Fibroblast of lung (primary cell): ENCODE measurements around the gene RPUSD4. TPM values are rescaled to one million over a fixed set of nuclear protein-coding genes. Genes with fewer than 3 reads are reported as not detected.

Experiments used
- DNase-seq, 2 donors: peaks; one replicate each; pipeline versions ENCODE4 v3.0.0 to v3.0.0-alpha.2; 2010; ENCODE audit warnings: low read depth in 2 of 2
- H2AFZ ChIP-seq: 2 replicates; pipeline ENCODE4 v1.5.1; 2012; ENCODE audit warnings: low read length, control low read depth, inconsistent platforms
- H3K27ac ChIP-seq: 2 replicates; pipeline ENCODE4 v1.5.1; 2011; ENCODE audit warnings: low read length, control low read depth; ENCODE audit not compliant: insufficient read depth
- H3K27me3 ChIP-seq: 2 replicates; pipeline ENCODE4 v1.5.1; 2011; ENCODE audit warnings: mild to moderate bottlenecking, low read length; ENCODE audit not compliant: control insufficient read depth, insufficient read depth
- H3K36me3 ChIP-seq: 2 replicates; pipeline ENCODE4 v1.5.1; 2011; ENCODE audit warnings: low read length; ENCODE audit not compliant: control insufficient read depth, insufficient read depth
- H3K4me1 ChIP-seq: 2 replicates; pipeline ENCODE4 v1.5.1; 2011; ENCODE audit warnings: low read length; ENCODE audit not compliant: control insufficient read depth, insufficient read depth; ENCODE audit errors: extremely low read depth
- H3K4me2 ChIP-seq: 2 replicates; pipeline ENCODE4 v1.5.1; 2011; ENCODE audit warnings: low read length, control low read depth; ENCODE audit not compliant: insufficient read depth; ENCODE audit errors: extremely low read depth
- H3K4me3 ChIP-seq, 4 experiments: fragments of 200-600 bp in 1 of 4; sonication (generic) in 1 of 4; replicated peaks in 1 of 4; 2 replicates each; pipeline ENCODE4 v1.5.1; 2011 to 2016; ENCODE audit warnings: low read length in 4 of 4, low read depth in 3 of 4, mild to moderate bottlenecking in 3 of 4, control low read depth in 2 of 4, inconsistent platforms in 1 of 4, mixed read lengths in 1 of 4; ENCODE audit not compliant: insufficient read depth in 1 of 4; ENCODE audit errors: control extremely low read depth in 1 of 4
- H3K79me2 ChIP-seq: 2 replicates; pipeline ENCODE4 v1.5.1; 2012; ENCODE audit warnings: mild to moderate bottlenecking, low read length, inconsistent platforms; ENCODE audit not compliant: control insufficient read depth, insufficient read depth
- H3K9ac ChIP-seq: 2 replicates; pipeline ENCODE4 v1.5.1; 2011; ENCODE audit warnings: mild to moderate bottlenecking, low read length, control low read depth; ENCODE audit not compliant: insufficient read depth
- H3K9me3 ChIP-seq: 2 replicates; pipeline ENCODE4 v1.5.1; 2012; ENCODE audit warnings: low read depth, low read length; ENCODE audit not compliant: control insufficient read depth, insufficient read depth
- H4K20me1 ChIP-seq: 2 replicates; pipeline ENCODE4 v1.5.1; 2011; ENCODE audit warnings: low read length; ENCODE audit not compliant: control insufficient read depth, insufficient read depth; ENCODE audit errors: extremely low read depth
- EZH2 ChIP-seq: IDR thresholded peaks from 2 replicates; pipeline ENCODE4 v1.5.1; 2012; ENCODE audit warnings: low read length, control low read depth, mild to moderate bottlenecking; ENCODE audit errors: missing control alignments
- polyA plus RNA-seq, 2 donors: library from polyadenylated mRNA; depleted of rRNA in 1 of 2; stranded (reverse) in 1 of 2; unstranded in 1 of 2; fragments of >200 nt; gene quantifications; 2 replicates each; pipeline ENCODE4 v1.2.1, GENCODE V29; 2011 to 2012; ENCODE audit warnings: missing spikeins in 1 of 2
- total RNA-seq: library from RNA; depleted of rRNA; stranded (reverse); fragments of >200 nt; gene quantifications from 2 replicates; pipeline ENCODE4 v1.2.1, GENCODE V29; 2014
- TF ChIP-seq, protein P1 (sequence below), 2 donors: IDR thresholded peaks in 1 of 2; conservative IDR thresholded peaks in 1 of 2; 1 replicate in 1 of 2; 2 replicates in 1 of 2; pipeline ENCODE4 v1.5.1; 2011 to 2012; ENCODE audit warnings: low read length in 2 of 2, control low read depth in 1 of 2, inconsistent platforms in 1 of 2, low read depth in 1 of 2, mild to moderate bottlenecking in 1 of 2

Gene RPUSD4
- total and polyA plus RNA-seq, 2 donors (not counting 1 experiment from before 2014, with no cell fraction given), result 16.3 to 26.9 TPM

DNA sequence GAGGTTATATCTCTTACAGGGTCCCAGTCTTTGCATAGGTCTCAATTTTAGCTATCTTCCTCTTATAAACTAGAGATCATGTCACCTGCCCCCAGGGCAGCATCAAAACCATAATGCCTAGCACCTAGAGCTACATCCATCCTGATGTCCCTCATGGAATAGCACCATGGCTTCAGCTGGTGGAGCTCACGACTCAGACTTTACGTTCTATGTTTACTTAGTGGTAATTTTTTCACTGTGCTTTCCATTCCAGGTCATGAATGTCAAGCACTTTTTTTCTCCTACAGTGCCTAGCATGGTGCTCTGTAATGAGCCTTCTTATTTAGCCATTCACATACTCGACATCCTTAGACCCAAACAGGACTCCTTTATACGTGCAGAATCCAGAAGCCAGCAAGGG, 58.4 kb downstream of the RPUSD4 start:
- Histone ChIP-seq H2AFZ (no peak overlapping the region), H3K4me3 (no peak overlapping the region), H3K27ac (no peak overlapping the region), H4K20me1 (no peaks in the 10 kb centered on the region), H3K36me3 (no peaks in the 10 kb centered on the region), H3K27me3 (peaks cover 7% of the 10 kb centered on the region), H3K9me3 (no peaks in the 10 kb centered on the region), H3K79me2 (no peaks in the 10 kb centered on the region), H3K4me1 (peaks cover 11% of the 10 kb centered on the region), H3K9ac (no peak overlapping the region), H3K4me2 (no peak overlapping the region)
- TF ChIP-seq EZH2, result no peak
- TF ChIP-seq, protein P1, sequence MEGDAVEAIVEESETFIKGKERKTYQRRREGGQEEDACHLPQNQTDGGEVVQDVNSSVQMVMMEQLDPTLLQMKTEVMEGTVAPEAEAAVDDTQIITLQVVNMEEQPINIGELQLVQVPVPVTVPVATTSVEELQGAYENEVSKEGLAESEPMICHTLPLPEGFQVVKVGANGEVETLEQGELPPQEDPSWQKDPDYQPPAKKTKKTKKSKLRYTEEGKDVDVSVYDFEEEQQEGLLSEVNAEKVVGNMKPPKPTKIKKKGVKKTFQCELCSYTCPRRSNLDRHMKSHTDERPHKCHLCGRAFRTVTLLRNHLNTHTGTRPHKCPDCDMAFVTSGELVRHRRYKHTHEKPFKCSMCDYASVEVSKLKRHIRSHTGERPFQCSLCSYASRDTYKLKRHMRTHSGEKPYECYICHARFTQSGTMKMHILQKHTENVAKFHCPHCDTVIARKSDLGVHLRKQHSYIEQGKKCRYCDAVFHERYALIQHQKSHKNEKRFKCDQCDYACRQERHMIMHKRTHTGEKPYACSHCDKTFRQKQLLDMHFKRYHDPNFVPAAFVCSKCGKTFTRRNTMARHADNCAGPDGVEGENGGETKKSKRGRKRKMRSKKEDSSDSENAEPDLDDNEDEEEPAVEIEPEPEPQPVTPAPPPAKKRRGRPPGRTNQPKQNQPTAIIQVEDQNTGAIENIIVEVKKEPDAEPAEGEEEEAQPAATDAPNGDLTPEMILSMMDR (conservative IDR thresholded peaks at IDR 0.05 in 1 of 2, IDR thresholded peaks at IDR 0.05 in 1 of 2; ENCODE audit: low read depth in 1 of 2, low read length in 2 of 2), result no peak
- DNase-seq, result no peak

DNA sequence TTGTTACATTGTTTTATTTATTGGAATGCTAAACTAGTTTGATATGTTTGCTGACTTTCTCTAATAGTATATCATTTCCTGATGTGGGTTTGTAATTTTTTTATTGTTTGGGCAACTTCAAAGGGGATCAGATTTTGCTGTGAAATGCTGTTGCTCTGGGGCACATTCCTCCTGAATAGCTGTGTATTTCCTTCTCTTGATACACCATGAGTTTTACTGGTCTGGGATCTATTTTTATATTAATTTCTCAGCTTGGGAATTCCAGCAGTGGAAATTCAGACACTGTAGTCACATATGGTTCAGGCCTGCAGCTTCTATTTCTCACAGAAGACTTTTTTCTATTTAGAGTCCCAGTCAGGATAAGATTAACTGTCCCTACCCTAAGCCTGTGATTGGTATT, 58.9 kb downstream of the RPUSD4 start:
- Histone ChIP-seq H3K27ac (no peak overlapping the region), H3K9me3 (no peaks in the 10 kb centered on the region), H3K4me2 (no peak overlapping the region), H2AFZ (no peak overlapping the region), H4K20me1 (no peaks in the 10 kb centered on the region), H3K4me3 (no peak overlapping the region), H3K27me3 (peaks cover 7% of the 10 kb centered on the region), H3K9ac (no peak overlapping the region), H3K4me1 (peaks cover 11% of the 10 kb centered on the region), H3K79me2 (no peaks in the 10 kb centered on the region), H3K36me3 (no peaks in the 10 kb centered on the region)
- DNase-seq, result no peak
- TF ChIP-seq, protein P1 (conservative IDR thresholded peaks at IDR 0.05 in 1 of 2, IDR thresholded peaks at IDR 0.05 in 1 of 2; ENCODE audit: low read depth in 1 of 2, low read length in 2 of 2), result no peak
- no peak for TF ChIP-seq EZH2

DNA sequence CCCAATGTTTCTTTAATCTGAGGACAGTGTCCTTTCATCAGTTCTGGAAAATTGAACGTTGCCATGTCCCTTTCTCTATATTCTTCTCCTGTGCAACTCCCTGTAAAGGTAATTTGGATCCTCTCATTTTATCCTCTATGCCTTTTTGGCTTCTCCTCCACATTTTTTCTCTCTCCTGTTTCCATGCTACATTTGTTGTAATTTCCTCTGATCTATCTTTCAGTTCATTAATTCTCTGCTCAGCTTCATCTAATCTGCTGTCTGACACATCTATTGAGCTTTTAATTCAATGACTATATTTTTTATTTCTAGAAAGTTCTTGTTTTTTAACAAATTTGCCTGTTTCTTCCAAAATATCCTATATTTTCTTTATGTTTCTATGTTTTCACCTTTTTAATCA, 59.3 kb downstream of the RPUSD4 start:
- Histone ChIP-seq H3K9me3 (no peaks in the 10 kb centered on the region), H3K4me2 (no peak overlapping the region), H3K79me2 (no peaks in the 10 kb centered on the region), H3K9ac (no peak overlapping the region), H3K4me3 (no peak overlapping the region), H3K27me3 (peaks cover 7% of the 10 kb centered on the region), H3K4me1 (peaks cover 11% of the 10 kb centered on the region), H3K27ac (no peak overlapping the region), H3K36me3 (no peaks in the 10 kb centered on the region), H2AFZ (no peak overlapping the region), H4K20me1 (no peaks in the 10 kb centered on the region)
- no peak for DNase-seq
- no peak for TF ChIP-seq EZH2
- TF ChIP-seq, protein P1 (conservative IDR thresholded peaks at IDR 0.05 in 1 of 2, IDR thresholded peaks at IDR 0.05 in 1 of 2; ENCODE audit: low read depth in 1 of 2, low read length in 2 of 2), result no peak

Other genes with a start within 250 kb of the RPUSD4 start
- 10.3 and 10.7 TPM in 2 replicates for gene CDON, start 148.8 kb downstream of the RPUSD4 start, total RNA-seq
- 2.3 and 10.7 TPM in 2 replicates for gene CDON, start 148.8 kb downstream of the RPUSD4 start, polyA plus RNA-seq
- 18.7 and 21.0 TPM in 2 replicates for gene FAM118B, start 132 bp upstream of the RPUSD4 start, total RNA-seq
- gene FAM118B, start 132 bp upstream of the RPUSD4 start, polyA plus RNA-seq, result 27.5 and 30.3 TPM in 2 replicates
- 43.1 and 52.8 TPM in 2 replicates for gene SRPRA, start 57.2 kb upstream of the RPUSD4 start, total RNA-seq
- gene SRPRA, start 57.2 kb upstream of the RPUSD4 start, polyA plus RNA-seq, result 134 and 160 TPM in 2 replicates
- 8.7 and 8.8 TPM in 2 replicates for gene FOXRED1, start 57.5 kb upstream of the RPUSD4 start, total RNA-seq
- 8.6 and 20.4 TPM in 2 replicates for gene FOXRED1, start 57.5 kb upstream of the RPUSD4 start, polyA plus RNA-seq
- gene TIRAP, start 71.4 kb upstream of the RPUSD4 start, total RNA-seq, result 3.3 and 4.8 TPM in 2 replicates
- gene TIRAP, start 71.4 kb upstream of the RPUSD4 start, polyA plus RNA-seq, result 5.1 and 5.4 TPM in 2 replicates
- 9.8 and 13.0 TPM in 2 replicates for gene DCPS, start 92.4 kb upstream of the RPUSD4 start, total RNA-seq
- 22.7 and 40.8 TPM in 2 replicates for gene DCPS, start 92.4 kb upstream of the RPUSD4 start, polyA plus RNA-seq
- 25.2 and 36.8 TPM in 2 replicates for gene ST3GAL4, start 144.0 kb upstream of the RPUSD4 start, total RNA-seq
- 16.7 and 24.8 TPM in 2 replicates for gene ST3GAL4, start 144.0 kb upstream of the RPUSD4 start, polyA plus RNA-seq